ENCODE data around the gene FOXI1.

The FOXI1 gene

DNA sequence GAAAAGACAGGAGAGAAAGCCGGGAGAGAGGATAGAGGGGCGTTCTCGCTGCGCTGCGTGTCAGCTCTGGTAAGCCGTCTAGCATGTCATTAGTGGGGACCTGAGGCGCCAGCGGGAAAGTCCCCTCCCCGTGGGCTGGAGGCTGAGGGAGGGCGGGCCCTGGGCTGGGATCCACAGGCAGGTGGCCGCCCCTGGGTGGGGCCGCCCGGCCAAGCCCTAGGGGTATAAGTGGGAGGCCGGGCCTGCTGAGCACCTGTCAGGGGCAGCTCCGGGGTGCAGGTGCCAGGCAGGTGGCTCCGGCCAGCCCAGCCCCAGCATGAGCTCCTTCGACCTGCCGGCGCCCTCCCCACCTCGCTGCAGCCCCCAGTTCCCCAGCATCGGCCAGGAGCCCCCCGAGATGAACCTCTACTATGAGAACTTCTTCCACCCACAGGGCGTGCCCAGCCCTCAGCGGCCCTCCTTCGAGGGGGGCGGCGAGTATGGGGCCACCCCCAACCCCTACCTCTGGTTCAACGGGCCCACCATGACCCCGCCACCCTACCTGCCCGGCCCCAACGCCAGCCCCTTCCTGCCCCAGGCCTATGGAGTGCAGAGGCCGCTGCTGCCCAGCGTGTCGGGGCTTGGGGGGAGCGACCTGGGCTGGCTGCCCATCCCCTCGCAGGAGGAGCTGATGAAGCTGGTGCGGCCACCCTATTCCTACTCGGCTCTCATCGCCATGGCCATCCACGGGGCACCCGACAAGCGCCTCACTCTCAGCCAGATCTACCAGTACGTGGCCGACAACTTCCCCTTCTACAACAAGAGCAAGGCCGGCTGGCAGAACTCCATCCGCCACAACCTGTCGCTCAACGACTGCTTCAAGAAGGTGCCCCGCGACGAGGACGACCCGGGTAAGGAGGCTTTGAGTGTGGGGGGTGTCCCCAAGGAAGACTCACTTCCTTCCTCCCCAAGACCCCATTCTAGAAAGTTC is at the start of gene FOXI1:
Gene FOXI1, plus strand, starts transcription at position 256 of the 970 bp plus-strand sequence. Its CDS starts 61 bp downstream, at position 317.
- DNase-seq: no peak
- in situ Hi-C loops (cut with MboI; ENCODE audit: low pct_unique_long_range_greater_than_20kb, low sequenced_read_pairs): no loop called here

GRCh38 chr5:170056561-170057267 is 49.0 kb upstream of the FOXI1 start:
- no peak for DNase-seq
- in situ Hi-C loops (cut with MboI; ENCODE audit: low pct_unique_long_range_greater_than_20kb, low sequenced_read_pairs): no loop called here

- in situ Hi-C loops (cut with MboI; ENCODE audit: low pct_unique_long_range_greater_than_20kb, low sequenced_read_pairs): no loop called here
- no peak for DNase-seq
Observed at GRCh38 chr5:170057311-170057710, 48.4 kb upstream of the FOXI1 start.

DNA sequence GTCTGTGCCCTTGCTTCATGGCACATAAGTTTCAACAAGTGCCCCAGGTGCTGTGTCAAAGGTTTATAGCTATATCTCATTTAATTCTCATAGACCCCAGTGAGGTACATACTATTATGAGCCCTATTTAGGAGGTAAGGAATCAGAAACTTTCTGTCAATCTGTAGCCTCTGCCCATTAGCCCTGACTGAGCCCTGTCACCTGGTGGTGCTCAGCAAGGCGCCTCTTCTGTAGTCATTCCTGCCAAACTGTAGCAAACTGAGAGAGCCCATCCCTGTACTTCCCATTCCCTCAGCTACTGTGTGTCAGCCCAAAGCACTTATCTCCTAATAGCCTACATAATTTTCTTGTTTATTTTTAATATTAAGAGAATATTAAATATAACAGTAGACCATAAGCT is 46.5 kb upstream of the FOXI1 start:
- no peak for DNase-seq
- in situ Hi-C loops (cut with MboI; ENCODE audit: low pct_unique_long_range_greater_than_20kb, low sequenced_read_pairs): no loop called here

DNA sequence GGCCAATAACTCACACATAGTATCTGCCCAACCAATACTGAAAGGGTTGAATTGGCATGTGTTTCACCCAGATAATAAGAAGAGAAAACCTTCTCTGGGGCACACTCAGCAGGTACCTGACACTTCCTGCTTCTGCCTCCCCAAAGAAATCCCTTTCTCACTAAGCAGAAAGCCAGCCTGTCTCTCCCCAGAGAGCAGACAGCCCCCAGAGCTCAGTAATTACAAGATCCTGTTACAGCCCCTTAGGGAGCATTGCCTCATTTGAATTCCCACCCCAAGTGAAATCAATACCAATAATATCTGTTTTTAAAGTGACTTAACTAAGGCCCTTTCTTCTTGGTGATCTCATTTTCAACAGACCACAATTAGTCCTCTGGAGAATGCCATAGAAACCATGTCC is 38.5 kb upstream of the FOXI1 start:
- DNase-seq: no peak
- in situ Hi-C loops (cut with MboI; ENCODE audit: low pct_unique_long_range_greater_than_20kb, low sequenced_read_pairs): no loop called here

GRCh38 chr5:170067574-170068170 is 38.0 kb upstream of the FOXI1 start:
- no peak for DNase-seq
- in situ Hi-C loops (cut with MboI; ENCODE audit: low pct_unique_long_range_greater_than_20kb, low sequenced_read_pairs): no loop called here

DNA sequence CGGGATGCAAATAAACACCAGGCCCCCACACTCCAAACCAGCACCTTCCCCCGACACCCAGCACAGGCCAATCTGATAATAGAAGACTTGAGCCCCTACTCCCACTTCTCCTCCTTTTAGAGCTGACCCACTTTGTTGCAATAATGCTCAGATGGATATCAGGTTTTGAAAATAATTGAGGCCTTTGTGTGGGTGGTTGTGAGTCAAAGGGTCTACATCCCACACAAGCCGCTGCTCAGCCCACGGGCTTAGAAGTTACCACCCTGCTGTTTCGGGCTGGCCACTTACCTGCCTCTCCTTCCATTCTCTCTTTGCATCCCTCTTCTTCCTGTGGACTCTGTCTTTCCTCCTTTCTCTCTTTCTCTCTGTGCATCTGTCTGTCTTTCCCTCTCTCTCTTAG is 36.2 kb upstream of the FOXI1 start:
- in situ Hi-C loops (cut with MboI; ENCODE audit: low pct_unique_long_range_greater_than_20kb, low sequenced_read_pairs): no loop called here
- DNase-seq: no peak

- no peak for DNase-seq
- in situ Hi-C loops (cut with MboI; ENCODE audit: low pct_unique_long_range_greater_than_20kb, low sequenced_read_pairs): no loop called here
Observed at GRCh38 chr5:170070556-170071412, 34.9 kb upstream of the FOXI1 start.

- in situ Hi-C loops (cut with MboI; ENCODE audit: low pct_unique_long_range_greater_than_20kb, low sequenced_read_pairs): no loop called here
- no peak for DNase-seq
Observed at GRCh38 chr5:170071748-170072147, 33.9 kb upstream of the FOXI1 start.

DNA sequence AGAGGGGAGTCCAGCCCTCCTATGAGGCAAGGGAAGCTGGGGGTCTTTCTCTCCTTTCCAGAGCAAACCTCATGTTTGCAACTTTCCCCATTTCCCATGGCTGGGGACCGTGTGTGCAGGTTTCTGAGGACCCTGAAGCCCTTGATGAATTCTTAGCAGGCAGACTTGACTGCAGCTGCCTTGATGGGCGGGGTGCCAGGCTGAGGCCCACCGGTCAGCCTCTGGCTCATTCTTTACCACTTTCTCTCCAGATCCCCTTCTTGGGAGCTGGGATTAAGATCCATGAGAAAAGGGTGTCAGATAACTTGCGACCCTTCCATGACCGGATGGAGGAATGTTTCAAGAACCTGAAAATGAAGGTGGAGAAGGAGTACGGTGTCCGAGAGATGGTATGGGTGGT is 30.0 kb upstream of the FOXI1 start:
- in situ Hi-C loops (cut with MboI; ENCODE audit: low pct_unique_long_range_greater_than_20kb, low sequenced_read_pairs): no loop called here

GRCh38 chr5:170076211-170076610 is 29.5 kb upstream of the FOXI1 start:
- in situ Hi-C loops (cut with MboI; ENCODE audit: low pct_unique_long_range_greater_than_20kb, low sequenced_read_pairs): no loop called here
- DNase-seq: no peak

More for the DNA sequence above, 30.0 kb upstream of the FOXI1 start:
- no peak for DNase-seq

DNA sequence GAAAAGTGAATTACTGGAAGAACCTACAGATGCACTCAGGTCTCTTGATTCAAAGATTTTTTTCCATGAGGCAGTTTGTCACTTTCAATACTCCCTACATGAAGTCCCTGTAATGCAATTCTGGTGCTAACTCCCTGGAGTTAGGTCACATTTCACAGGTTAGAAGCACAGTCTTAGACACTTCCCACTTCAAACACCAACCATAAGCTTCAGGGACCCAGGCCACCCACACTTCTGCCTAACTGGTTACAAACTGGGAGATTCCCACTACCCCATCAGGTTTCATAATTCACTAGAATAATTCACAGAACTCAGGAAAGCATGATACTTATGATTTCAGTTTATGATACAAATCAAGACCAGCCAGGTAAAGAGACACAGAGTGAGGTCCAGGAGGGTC is 29.0 kb upstream of the FOXI1 start:
- in situ Hi-C loops (cut with MboI; ENCODE audit: low pct_unique_long_range_greater_than_20kb, low sequenced_read_pairs): no loop called here
- no peak for DNase-seq

- DNase-seq: no peak
- in situ Hi-C loops (cut with MboI; ENCODE audit: low pct_unique_long_range_greater_than_20kb, low sequenced_read_pairs): no loop called here
Observed at GRCh38 chr5:170077526-170077925, 28.2 kb upstream of the FOXI1 start.

DNA sequence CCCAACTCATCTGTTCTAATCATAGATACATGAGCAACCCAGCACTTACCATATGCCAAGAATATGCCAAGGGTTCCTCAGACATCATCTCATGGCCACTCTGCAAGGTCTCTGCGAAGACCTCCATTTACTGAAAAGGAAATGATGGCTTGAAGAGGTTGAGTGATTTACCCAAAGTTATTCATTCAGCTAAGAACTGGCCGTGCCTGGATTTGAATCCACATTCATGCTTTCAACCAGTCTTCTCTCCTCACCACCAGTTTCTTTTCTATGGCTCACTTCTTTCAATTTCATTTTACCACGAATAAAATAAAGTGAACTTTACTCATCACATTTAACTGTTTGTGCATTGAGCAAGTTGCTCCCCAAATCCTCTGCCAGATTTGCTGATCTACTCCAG is 27.2 kb upstream of the FOXI1 start:
- in situ Hi-C loops (cut with MboI; ENCODE audit: low pct_unique_long_range_greater_than_20kb, low sequenced_read_pairs): no loop called here
- no peak for DNase-seq

GRCh38 chr5:170078931-170079330 is 26.8 kb upstream of the FOXI1 start:
- no peak for DNase-seq
- in situ Hi-C loops (cut with MboI; ENCODE audit: low pct_unique_long_range_greater_than_20kb, low sequenced_read_pairs): no loop called here

- in situ Hi-C loops (cut with MboI; ENCODE audit: low pct_unique_long_range_greater_than_20kb, low sequenced_read_pairs): no loop called here
- DNase-seq: no peak
Observed at GRCh38 chr5:170080217-170080616, 25.5 kb upstream of the FOXI1 start.

DNA sequence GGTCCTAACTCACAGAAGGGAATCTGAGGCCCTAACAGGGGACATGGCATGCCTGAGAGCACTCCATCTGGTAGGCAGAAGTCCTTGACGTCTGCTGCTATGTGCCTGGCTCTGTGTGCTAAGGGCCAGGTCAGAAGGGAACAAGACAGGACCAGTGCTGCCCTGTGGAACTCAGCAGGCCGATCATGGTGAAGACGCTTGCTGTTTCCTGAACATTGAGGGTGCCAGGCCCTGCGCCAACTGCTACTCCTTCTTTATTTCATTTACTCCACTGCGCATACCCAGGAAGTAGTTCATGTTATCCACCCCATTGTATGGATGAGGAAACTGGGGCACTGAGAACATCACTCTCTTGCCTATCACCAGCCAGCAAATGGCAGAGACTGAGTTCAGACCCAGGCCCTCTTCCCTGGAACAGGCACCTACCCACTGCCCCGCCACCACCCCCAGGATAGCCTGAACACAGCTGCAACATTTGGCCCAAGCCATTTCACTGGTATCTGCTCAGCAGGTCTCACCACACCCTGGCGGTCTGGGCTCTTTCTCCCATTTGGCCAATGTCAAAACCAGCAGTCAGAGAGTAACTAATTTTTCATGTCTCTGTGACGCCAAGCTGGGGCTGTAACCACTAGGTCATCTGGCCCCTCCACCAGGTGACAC is 24.8 kb upstream of the FOXI1 start:
- no peak for DNase-seq
- in situ Hi-C loops (cut with MboI; ENCODE audit: low pct_unique_long_range_greater_than_20kb, low sequenced_read_pairs): no loop called here

- no peak for DNase-seq
Observed at GRCh38 chr5:170081616-170082015, 24.1 kb upstream of the FOXI1 start.

GRCh38 chr5:170082701-170083100 is 23.0 kb upstream of the FOXI1 start:
- in situ Hi-C loops (cut with MboI; ENCODE audit: low pct_unique_long_range_greater_than_20kb, low sequenced_read_pairs): no loop called here
- no peak for DNase-seq

More at GRCh38 chr5:170081616-170082015, 24.1 kb upstream of the FOXI1 start:
- in situ Hi-C loops (cut with MboI; ENCODE audit: low pct_unique_long_range_greater_than_20kb, low sequenced_read_pairs): no loop called here

Measured in KBM-7 (cell line).